A549 (cell line): ENCODE results near the gene ZNF804B.

Experiments used
- BHLHE40 ChIP-seq: IDR thresholded peaks from 2 replicates; pipeline ENCODE4 v1.6.1; 2012; ENCODE audit warnings: low read depth, low read length, inconsistent platforms
- CEBPB ChIP-seq, 2 experiments: fragments of >200 bp in 1 of 2; sonication (Bioruptor Twin) in 1 of 2; formaldehyde crosslinking in 1 of 2; IDR thresholded peaks; 2 replicates each; pipeline ENCODE4 v1.6.1; 2012 to 2016
- CTCF ChIP-seq: fragments of >200 bp; sonication (Bioruptor Twin); formaldehyde crosslinking; IDR thresholded peaks from 3 replicates; pipeline ENCODE4 v1.5.1; 2016
- EHF ChIP-seq: fragments of 250-450 bp; sonication (Bioruptor Pico); IDR thresholded peaks from 2 replicates; pipeline ENCODE4 v1.5.0; 2020; ENCODE audit warnings: mild to moderate bottlenecking
- EP300 ChIP-seq, 2 experiments: fragments of >200 bp; sonication (Bioruptor Twin); formaldehyde crosslinking; IDR thresholded peaks; 2 replicates in 1 of 2; 3 replicates in 1 of 2; pipeline ENCODE4 v1.6.1; 2016 to 2017
- JUN ChIP-seq, 2 experiments: fragments of >200 bp; sonication (Bioruptor Twin); formaldehyde crosslinking; IDR thresholded peaks; 2 replicates in 1 of 2; 3 replicates in 1 of 2; pipeline ENCODE4 v1.6.1; 2016 to 2017
- PHF8 ChIP-seq: fragments of 200-600 bp; sonication (generic); IDR thresholded peaks from 2 replicates; pipeline ENCODE4 v1.6.1; 2016; ENCODE audit warnings: low read depth, mild to moderate bottlenecking, antibody characterized with exemption, moderate library complexity, borderline replicate concordance
- POLR2A ChIP-seq: IDR thresholded peaks from 2 replicates; pipeline ENCODE4 v1.6.1; 2012; ENCODE audit warnings: mild to moderate bottlenecking, low read length
- RARB ChIP-seq: fragments of 250-450 bp; sonication (Bioruptor Pico); IDR thresholded peaks from 2 replicates; pipeline ENCODE4 v1.8.0; 2021; ENCODE audit warnings: mild to moderate bottlenecking, moderate library complexity
- REST ChIP-seq: fragments of 200-600 bp; sonication (generic); IDR thresholded peaks from 2 replicates; pipeline ENCODE4 v1.6.1; 2016; ENCODE audit warnings: antibody characterized with exemption, mild to moderate bottlenecking, moderate library complexity
- SREBF2 ChIP-seq: fragments of 450-650 bp; IDR thresholded peaks from 2 replicates; pipeline ENCODE4 v1.6.1; 2014; ENCODE audit warnings: mild to moderate bottlenecking, moderate library complexity
- USF2 ChIP-seq: fragments of 450-650 bp; IDR thresholded peaks from 2 replicates; pipeline ENCODE4 v1.6.1; 2014; ENCODE audit warnings: antibody characterized with exemption

GRCh38 chr7:88964418-88964817, 204.9 kb downstream of the ZNF804B start:
- TF ChIP-seq RARB (CRISPR knock-in tag), result no peak
- TF ChIP-seq CTCF, result no peak
- TF ChIP-seq BHLHE40, result no peak
- TF ChIP-seq USF2, result no peak
- TF ChIP-seq POLR2A, result no peak
- no peak for TF ChIP-seq REST
- TF ChIP-seq CEBPB (IDR thresholded peaks at IDR 0.05), result no peak
- TF ChIP-seq JUN (IDR thresholded peaks at IDR 0.05), result no peak
- no peak for TF ChIP-seq SREBF2
- no peak for TF ChIP-seq EHF (CRISPR knock-in tag)
- no peak for TF ChIP-seq PHF8
- no peak for TF ChIP-seq EP300 (IDR thresholded peaks at IDR 0.05)
